Activated B cell treated with CpG ODN at 0.5 μM for 24 hours (primary cell): ENCODE measurements around the gene SHISA9. TPM values are rescaled to one million over a fixed set of nuclear protein-coding genes. Genes with fewer than 3 reads are reported as not detected.

Source experiments
- ATAC-seq: fragments of 200-7000 bp; cut with Tn5 transposase; one replicate; pipeline ENCODE4 v1.10.0; 2021; ENCODE audit warnings: low read depth, mild to moderate bottlenecking, moderate library complexity
- CTCF ChIA-PET: fragments of 350-600 bp; sonication (Branson Sonifier 250); formaldehyde crosslinking; loops from one replicate; lab custom pipeline; 2021; ENCODE audit warnings: antibody characterized with exemption; lab: Charles Lee
- POLR2A ChIA-PET: fragments of 350-600 bp; sonication (Branson Sonifier 250); formaldehyde crosslinking; loops from one replicate; lab custom pipeline; 2021; ENCODE audit warnings: antibody characterized with exemption; lab: Charles Lee
- DNase-seq: peaks from one replicate; pipeline ENCODE4 v3.0.0; 2022
- H3K27ac Mint-ChIP-seq: one replicate; pipeline ENCODE4 v1.8.0; 2020; ENCODE audit warnings: mixed read lengths
- H3K27me3 Mint-ChIP-seq: one replicate; pipeline ENCODE4 v1.8.0; 2021; ENCODE audit warnings: mixed read lengths
- H3K36me3 Mint-ChIP-seq: one replicate; pipeline ENCODE4 v1.8.0; 2021; ENCODE audit warnings: low read depth, mixed read lengths
- H3K4me1 Mint-ChIP-seq: one replicate; pipeline ENCODE4 v1.8.0; 2021; ENCODE audit warnings: mixed read lengths
- H3K4me3 Mint-ChIP-seq: one replicate; pipeline ENCODE4 v1.8.0; 2020; ENCODE audit warnings: mild to moderate bottlenecking, mixed read lengths
- H3K9me3 Mint-ChIP-seq: one replicate; pipeline ENCODE4 v1.8.0; 2020; ENCODE audit warnings: mixed read lengths
- intact Hi-C: fragments of 100-400 bp; cut with micrococcal nuclease; formaldehyde crosslinking; loops from one replicate; pipeline ENCODE4 v1.15.1; 2024
- total RNA-seq: library from RNA; stranded (reverse); gene quantifications from 2 replicates; pipeline ENCODE4 v1.2.3, GENCODE V29; 2022
- TF ChIP-seq, protein P1 (sequence below): fragments of 200-600 bp; IDR thresholded peaks from one replicate; pipeline ENCODE4 v1.8.0; 2022; ENCODE audit warnings: antibody characterized with exemption, mild to moderate bottlenecking

The SHISA9 gene
- total RNA-seq, 1 donor from 2014 or later, result 0.07 TPM

DNA sequence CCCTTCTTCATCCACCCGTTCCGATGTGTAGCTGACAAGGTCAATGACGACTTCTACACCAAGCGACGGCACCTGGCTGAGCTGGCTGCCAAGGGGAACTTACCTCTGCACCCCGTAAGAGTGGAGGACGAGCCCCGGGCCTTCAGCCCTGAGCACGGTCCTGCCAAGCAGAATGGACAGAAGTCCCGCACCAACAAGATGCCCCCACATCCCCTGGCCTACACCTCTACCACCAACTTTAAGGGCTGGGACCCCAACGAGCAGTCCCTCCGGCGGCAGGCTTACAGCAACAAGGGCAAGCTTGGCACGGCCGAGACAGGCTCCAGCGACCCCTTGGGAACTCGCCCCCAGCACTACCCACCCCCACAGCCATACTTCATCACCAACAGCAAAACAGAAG is 333.6 kb downstream of the SHISA9 start:
- no peaks in the 10 kb centered on the region for H3K27me3 Mint-ChIP-seq
- ChIA-PET CTCF (no interaction called here), POLR2A (interaction anchor here (0.7 kb wide), 1 partner anchor 94 kb away, joined by 4 read pairs; no protein-coding TSS in a partner anchor)
- intact Hi-C loops, result no loop called here
- no peak overlapping the region for H3K27ac Mint-ChIP-seq
- no peaks in the 10 kb centered on the region for H3K36me3 Mint-ChIP-seq
- H3K4me3 Mint-ChIP-seq, result no peak overlapping the region
- H3K9me3 Mint-ChIP-seq, result peaks cover 2% of the 10 kb centered on the region
- DNase-seq (no peak), ATAC-seq (no peak)
- no peaks in the 10 kb centered on the region for H3K4me1 Mint-ChIP-seq
- TF ChIP-seq, protein P1, sequence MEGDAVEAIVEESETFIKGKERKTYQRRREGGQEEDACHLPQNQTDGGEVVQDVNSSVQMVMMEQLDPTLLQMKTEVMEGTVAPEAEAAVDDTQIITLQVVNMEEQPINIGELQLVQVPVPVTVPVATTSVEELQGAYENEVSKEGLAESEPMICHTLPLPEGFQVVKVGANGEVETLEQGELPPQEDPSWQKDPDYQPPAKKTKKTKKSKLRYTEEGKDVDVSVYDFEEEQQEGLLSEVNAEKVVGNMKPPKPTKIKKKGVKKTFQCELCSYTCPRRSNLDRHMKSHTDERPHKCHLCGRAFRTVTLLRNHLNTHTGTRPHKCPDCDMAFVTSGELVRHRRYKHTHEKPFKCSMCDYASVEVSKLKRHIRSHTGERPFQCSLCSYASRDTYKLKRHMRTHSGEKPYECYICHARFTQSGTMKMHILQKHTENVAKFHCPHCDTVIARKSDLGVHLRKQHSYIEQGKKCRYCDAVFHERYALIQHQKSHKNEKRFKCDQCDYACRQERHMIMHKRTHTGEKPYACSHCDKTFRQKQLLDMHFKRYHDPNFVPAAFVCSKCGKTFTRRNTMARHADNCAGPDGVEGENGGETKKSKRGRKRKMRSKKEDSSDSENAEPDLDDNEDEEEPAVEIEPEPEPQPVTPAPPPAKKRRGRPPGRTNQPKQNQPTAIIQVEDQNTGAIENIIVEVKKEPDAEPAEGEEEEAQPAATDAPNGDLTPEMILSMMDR, result no peak

DNA sequence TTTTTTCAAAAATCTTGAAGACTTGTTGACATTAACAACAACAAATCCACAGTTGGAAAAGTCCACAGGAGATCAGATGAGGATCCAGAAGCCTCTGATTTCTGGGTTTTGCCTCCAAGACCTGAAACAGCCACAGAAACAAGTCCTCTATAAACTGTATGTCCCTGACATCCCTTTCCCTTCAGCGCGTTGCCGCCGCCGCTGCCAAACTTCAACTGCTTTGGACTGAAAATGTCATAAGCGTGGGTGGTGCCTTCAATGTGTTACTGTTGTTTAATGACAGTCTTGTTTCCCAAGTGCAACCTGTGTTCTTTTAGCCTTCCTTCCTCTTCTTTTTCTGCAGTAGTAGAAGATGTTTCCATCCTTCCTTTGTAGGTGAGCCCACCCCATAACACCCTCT is 334.9 kb downstream of the SHISA9 start:
- no peaks in the 10 kb centered on the region for H3K36me3 Mint-ChIP-seq
- TF ChIP-seq, protein P1, result no peak
- H3K4me1 Mint-ChIP-seq, result no peaks in the 10 kb centered on the region
- intact Hi-C loops, result no loop called here
- H3K27ac Mint-ChIP-seq, result no peak overlapping the region
- peaks cover 2% of the 10 kb centered on the region for H3K9me3 Mint-ChIP-seq
- ChIA-PET POLR2A (no interaction called here), CTCF (no interaction called here)
- no peaks in the 10 kb centered on the region for H3K27me3 Mint-ChIP-seq
- no peak overlapping the region for H3K4me3 Mint-ChIP-seq
- DNase-seq (no peak), ATAC-seq (no peak)

DNA sequence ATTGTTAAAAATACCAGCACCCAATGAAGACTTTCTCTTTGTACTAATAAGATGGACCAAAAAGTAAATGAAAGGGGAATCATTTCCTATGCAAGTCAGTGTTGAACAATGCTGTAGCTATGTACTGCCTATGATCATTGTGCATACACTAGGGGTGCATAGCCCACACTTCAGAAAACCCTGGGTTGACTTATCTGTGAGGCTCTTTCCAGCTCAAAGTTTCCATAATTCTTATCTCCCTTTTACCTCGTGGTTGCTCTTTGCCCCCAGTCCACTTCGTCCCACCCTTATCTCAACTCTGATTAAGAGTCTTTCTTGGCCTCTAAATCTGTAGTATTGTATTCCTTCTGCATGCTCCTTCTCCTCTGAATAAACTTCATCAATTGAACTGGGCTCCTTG is 336.8 kb downstream of the SHISA9 start:
- Mint-ChIP-seq H3K27ac (no peak overlapping the region), H3K4me1 (no peaks in the 10 kb centered on the region), H3K4me3 (no peak overlapping the region), H3K36me3 (no peaks in the 10 kb centered on the region), H3K9me3 (peaks cover 2% of the 10 kb centered on the region), H3K27me3 (no peaks in the 10 kb centered on the region)
- POLR2A ChIA-PET, result no interaction called here
- intact Hi-C loops, result no loop called here
- ATAC-seq (no peak), DNase-seq (no peak)
- CTCF ChIA-PET, result no interaction called here
- TF ChIP-seq, protein P1, result no peak

DNA sequence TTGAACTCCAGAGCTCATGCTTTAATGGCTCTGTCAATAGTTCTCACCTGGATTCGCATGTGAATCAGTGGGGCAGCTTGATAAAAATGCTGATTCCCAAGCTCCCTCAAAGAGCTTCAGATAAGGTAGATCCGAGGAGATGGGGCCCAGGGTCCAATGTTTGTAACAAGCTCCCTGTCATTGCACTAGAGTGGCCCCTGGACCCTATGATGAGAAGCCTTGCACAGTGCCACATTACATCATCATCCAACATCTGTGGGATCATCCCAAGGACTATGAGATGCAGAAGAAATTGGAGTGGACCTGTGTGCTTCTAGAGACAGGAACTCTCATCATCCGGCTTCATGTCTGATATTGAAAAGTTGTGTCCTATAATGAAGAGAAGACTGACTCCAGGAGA is 340.8 kb downstream of the SHISA9 start:
- DNase-seq (no peak), ATAC-seq (no peak)
- Mint-ChIP-seq H3K27ac (no peak overlapping the region), H3K4me1 (no peaks in the 10 kb centered on the region), H3K9me3 (peaks cover 2% of the 10 kb centered on the region), H3K4me3 (no peak overlapping the region), H3K27me3 (no peaks in the 10 kb centered on the region), H3K36me3 (no peaks in the 10 kb centered on the region)
- intact Hi-C loops, result no loop called here
- CTCF ChIA-PET, result no interaction called here
- POLR2A ChIA-PET, result no interaction called here
- TF ChIP-seq, protein P1, result no peak

DNA sequence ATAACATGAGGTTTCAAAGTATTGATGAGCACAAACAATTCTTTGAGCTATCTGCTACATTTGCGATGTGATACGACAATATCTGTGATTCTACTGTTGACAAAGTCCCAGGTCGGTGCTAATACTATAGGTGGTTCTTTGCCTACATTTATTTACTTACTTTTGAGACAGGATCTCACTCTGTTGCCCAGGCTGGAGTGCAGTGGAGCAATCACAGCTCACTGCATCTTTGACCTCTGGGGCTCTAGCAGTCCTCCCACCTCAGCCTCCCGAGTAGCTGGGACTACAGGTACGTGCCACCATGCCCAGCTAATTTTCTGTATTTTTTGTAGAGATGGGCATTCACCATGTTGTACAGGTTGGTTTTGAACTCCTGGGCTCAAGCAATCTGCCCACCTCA is 343.4 kb downstream of the SHISA9 start:
- ATAC-seq (no peak), DNase-seq (no peak)
- POLR2A ChIA-PET, result no interaction called here
- no peaks in the 10 kb centered on the region for H3K36me3 Mint-ChIP-seq
- H3K4me3 Mint-ChIP-seq, result no peak overlapping the region
- H3K27ac Mint-ChIP-seq, result no peak overlapping the region
- peaks cover under 1% of the 10 kb centered on the region for H3K9me3 Mint-ChIP-seq
- TF ChIP-seq, protein P1, result no peak
- CTCF ChIA-PET, result no interaction called here
- intact Hi-C loops, result no loop called here
- no peaks in the 10 kb centered on the region for H3K4me1 Mint-ChIP-seq
- no peaks in the 10 kb centered on the region for H3K27me3 Mint-ChIP-seq
